Erythroblast (primary cell): Measurements from ENCODE around the gene DOCK9.

Experiments
- DNase-seq, 2 experiments: peaks; one replicate each; lab custom pipeline; 2025; lab: John Stamatoyannopoulos, UW
- GATA1 ChIP-seq: IDR thresholded peaks from 2 replicates; pipeline ENCODE4 v1.6.1; 2011; ENCODE audit warnings: low read depth, mild to moderate bottlenecking, control low read depth, low read length, moderate library complexity
- POLR2A ChIP-seq: IDR thresholded peaks from 2 replicates; pipeline ENCODE4 v1.6.1; 2011; ENCODE audit warnings: mild to moderate bottlenecking, low read length

DOCK9 gene

GRCh38 chr13:98992355-98992754 is 14.5 kb upstream of the DOCK9 start:
- no peak for DNase-seq
- TF ChIP-seq GATA1, result no peak
- TF ChIP-seq POLR2A, result no peak

- TF ChIP-seq POLR2A (no peak), GATA1 (no peak)
- no peak for DNase-seq
These were observed 12.8 kb upstream of the DOCK9 start for GRCh38 chr13:98990701-98991100.

GRCh38 chr13:98989469-98990235 is 11.8 kb upstream of the DOCK9 start:
- TF ChIP-seq GATA1 (no peak), POLR2A (no peak)
- DNase-seq, result no peak

- TF ChIP-seq GATA1 (no peak), POLR2A (no peak)
- no peak for DNase-seq
These were observed 10.9 kb upstream of the DOCK9 start for GRCh38 chr13:98988780-98989179.

- TF ChIP-seq GATA1 (no peak), POLR2A (no peak)
- no peak for DNase-seq
These were observed 10.4 kb upstream of the DOCK9 start for GRCh38 chr13:98988277-98988676.

- TF ChIP-seq GATA1 (no peak), POLR2A (no peak)
- DNase-seq, result no peak
These were observed 9.4 kb upstream of the DOCK9 start for GRCh38 chr13:98987275-98987674.

GRCh38 chr13:98986226-98986846 is 8.5 kb upstream of the DOCK9 start:
- TF ChIP-seq GATA1 (no peak), POLR2A (no peak)
- DNase-seq, result no peak

GRCh38 chr13:98985591-98985990 is 7.7 kb upstream of the DOCK9 start:
- TF ChIP-seq POLR2A (no peak), GATA1 (no peak)

GRCh38 chr13:98984983-98985382 is 7.1 kb upstream of the DOCK9 start:
- no peak for DNase-seq
- TF ChIP-seq POLR2A, result no peak
- TF ChIP-seq GATA1, result no peak

More at GRCh38 chr13:98985591-98985990, 7.7 kb upstream of the DOCK9 start:
- DNase-seq, result no peak

- DNase-seq, result no peak
- TF ChIP-seq GATA1 (no peak), POLR2A (no peak)
These were observed 6.3 kb upstream of the DOCK9 start for GRCh38 chr13:98984118-98984517.

- DNase-seq, result no peak
- TF ChIP-seq POLR2A (no peak), GATA1 (no peak)
These were observed 5.3 kb upstream of the DOCK9 start for GRCh38 chr13:98983182-98983581.

- DNase-seq, result no peak
- TF ChIP-seq POLR2A, result no peak
- no peak for TF ChIP-seq GATA1
These were observed 3.7 kb upstream of the DOCK9 start for GRCh38 chr13:98981369-98982080.

- TF ChIP-seq POLR2A, result no peak
- TF ChIP-seq GATA1, result no peak
- no peak for DNase-seq
These were observed 1.3 kb upstream of the DOCK9 start for GRCh38 chr13:98979012-98979660.

GRCh38 chr13:98978280-98978679 is 416 bp upstream of the DOCK9 start:
- DNase-seq, result no peak

GRCh38 chr13:98976941-98977340 is 923 bp downstream of the DOCK9 start:
- DNase-seq, result no peak
- TF ChIP-seq POLR2A, result no peak
- TF ChIP-seq GATA1, result no peak

More at GRCh38 chr13:98978280-98978679, 416 bp upstream of the DOCK9 start:
- no peak for TF ChIP-seq GATA1
- no peak for TF ChIP-seq POLR2A
